HCT116 (cell line): ENCODE results near the gene CARMIL1. TPM values are rescaled to one million over a fixed set of nuclear protein-coding genes. Genes with fewer than 3 reads are reported as not detected.

Experiments used
- ATAC-seq: fragments of 200-7000 bp; cut with Tn5 transposase; 2 replicates; pipeline ENCODE4 v1.9.1; 2020; ENCODE audit warnings: mild to moderate bottlenecking, moderate library complexity
- BruUV-seq: library from RNA; stranded (reverse); fragments of 400-500 nt; replicated peaks from 2 replicates; lab custom pipeline; 2021; lab: Mats Ljungman, UMichigan
- CTCF ChIA-PET: fragments of 300-600 bp; sonication (Branson Sonifier 250); formaldehyde crosslinking; loops from one replicate; lab custom pipeline; 2021; ENCODE audit warnings: antibody characterized with exemption; lab: Charles Lee
- POLR2A ChIA-PET: fragments of 300-600, 350-600 bp; sonication (Branson Sonifier 250); formaldehyde crosslinking; loops from one replicate; lab custom pipeline; 2021; ENCODE audit warnings: antibody characterized with exemption; lab: Charles Lee
- RAD21 ChIA-PET, 2 experiments: fragments of 300-600 bp; sonication (Branson Sonifier 250); formaldehyde crosslinking; loops; one replicate each; lab custom pipeline; 2023; ENCODE audit warnings: low total read pairs in 2 of 2; ENCODE audit not compliant: uncharacterized antibody in 2 of 2, unreplicated experiment in 2 of 2, low non-redundant PET in 1 of 2; lab: Charles Lee
- DNase-seq: peaks from one replicate; pipeline ENCODE4 v3.0.0-alpha.2; 2010; ENCODE audit warnings: low read depth, low spot score
- H2AFZ ChIP-seq: fragments of 200-600 bp; shearing (Covaris generic), sonication (generic); 2 replicates; pipeline ENCODE4 v1.6.1; 2017; ENCODE audit warnings: low read depth, mixed run types, mixed read lengths, antibody characterized with exemption, low read length; ENCODE audit not compliant: poor library complexity, severe bottlenecking
- H3K27ac ChIP-seq: 2 replicates; pipeline ENCODE4 v1.5.1; 2012; ENCODE audit warnings: low read depth, low read length
- H3K27me3 ChIP-seq: fragments of 200-600 bp; sonication (generic); 2 replicates; pipeline ENCODE4 v1.6.1; 2016; ENCODE audit warnings: mixed run types, low read length, mixed read lengths; ENCODE audit not compliant: insufficient read depth
- H3K36me3 ChIP-seq, 2 experiments: fragments of 200-500 bp in 1 of 2; fragments of 200-600 bp in 1 of 2; sonication (Bioruptor generic) in 1 of 2; sonication (generic) in 1 of 2; 2 replicates each; pipeline versions ENCODE4 v1.5.1 to v1.6.1; 2014 to 2016; ENCODE audit warnings: low read length in 2 of 2, inconsistent platforms in 1 of 2, mixed read lengths in 1 of 2, mixed run types in 1 of 2; ENCODE audit not compliant: insufficient read depth in 2 of 2, control insufficient read depth in 1 of 2
- H3K4me1 ChIP-seq, 2 experiments: fragments of 200-600 bp in 1 of 2; sonication (generic) in 1 of 2; 2 replicates each; pipeline versions ENCODE4 v1.5.1 to v1.6.1; 2012 to 2017; ENCODE audit warnings: low read length in 2 of 2, inconsistent platforms in 1 of 2, mild to moderate bottlenecking in 1 of 2, mixed read lengths in 1 of 2, mixed run types in 1 of 2, moderate library complexity in 1 of 2; ENCODE audit not compliant: insufficient read depth in 2 of 2, control insufficient read depth in 1 of 2
- H3K4me2 ChIP-seq: fragments of 200-600 bp; sonication (generic); 2 replicates; pipeline ENCODE4 v1.6.1; 2017; ENCODE audit warnings: mixed run types, low read length, mixed read lengths
- H3K4me3 ChIP-seq, 2 experiments: fragments of 200-600 bp in 1 of 2; sonication (generic) in 1 of 2; replicated peaks in 1 of 2; 2 replicates each; pipeline ENCODE4 v1.5.1; 2011 to 2016; ENCODE audit warnings: low read length in 2 of 2, control low read depth in 1 of 2, low read depth in 1 of 2, mild to moderate bottlenecking in 1 of 2, mixed read lengths in 1 of 2, mixed run types in 1 of 2
- H3K79me2 ChIP-seq: fragments of 200-600 bp; sonication (generic); 2 replicates; pipeline ENCODE4 v1.6.1; 2017; ENCODE audit warnings: mild to moderate bottlenecking, mixed run types, low read length, moderate library complexity, mixed read lengths; ENCODE audit not compliant: insufficient read depth
- H3K9ac ChIP-seq: fragments of 200-600 bp; sonication (generic); 2 replicates; pipeline ENCODE4 v1.6.1; 2016; ENCODE audit warnings: low read length, mixed read lengths
- H3K9me2 ChIP-seq: fragments of 200-600 bp; sonication (generic), shearing (Covaris generic); 2 replicates; pipeline ENCODE4 v1.6.1; 2017; ENCODE audit warnings: mixed run types, mild to moderate bottlenecking, moderate library complexity; ENCODE audit not compliant: insufficient read depth
- H3K9me3 ChIP-seq, 2 experiments: fragments of 200-500 bp in 1 of 2; fragments of 200-600 bp in 1 of 2; sonication (Bioruptor generic) in 1 of 2; sonication (generic) in 1 of 2; 2 replicates each; pipeline ENCODE4 v1.6.1; 2014 to 2017; ENCODE audit warnings: low read length in 2 of 2, mixed read lengths in 2 of 2, inconsistent platforms in 1 of 2, low read depth in 1 of 2, mild to moderate bottlenecking in 1 of 2, mixed run types in 1 of 2, moderate library complexity in 1 of 2; ENCODE audit not compliant: control insufficient read depth in 1 of 2, insufficient read depth in 1 of 2
- H4K20me1 ChIP-seq: fragments of 200-600 bp; sonication (generic), shearing (Covaris generic); 2 replicates; pipeline ENCODE4 v1.6.1; 2017; ENCODE audit warnings: mixed run types, mild to moderate bottlenecking, moderate library complexity; ENCODE audit not compliant: insufficient read depth
- CTCF ChIP-seq, 3 experiments: fragments of 200-600 bp in 1 of 3; sonication (generic) in 1 of 3; IDR thresholded peaks in 2 of 3; conservative IDR thresholded peaks in 1 of 3; 2 replicates each; pipeline ENCODE4 v1.5.1; 2012 to 2017; ENCODE audit warnings: low read depth in 2 of 3, low read length in 2 of 3, antibody characterized with exemption in 1 of 3, borderline replicate concordance in 1 of 3, control low read depth in 1 of 3, mild to moderate bottlenecking in 1 of 3, mixed read lengths in 1 of 3, mixed run types in 1 of 3, moderate library complexity in 1 of 3; ENCODE audit not compliant: insufficient read depth in 1 of 3
- EGR1 ChIP-seq: IDR thresholded peaks from 2 replicates; pipeline ENCODE4 v1.6.1; 2012; ENCODE audit warnings: low read depth
- ELF1 ChIP-seq: IDR thresholded peaks from 2 replicates; pipeline ENCODE4 v1.6.1; 2012; ENCODE audit warnings: low read depth, borderline replicate concordance
- EZH2 ChIP-seq: fragments of 200-600 bp; sonication (generic); IDR thresholded peaks from 2 replicates; pipeline ENCODE4 v1.6.1; 2017; ENCODE audit warnings: antibody characterized with exemption, mixed run types
- FOSL1 ChIP-seq: IDR thresholded peaks from 2 replicates; pipeline ENCODE4 v1.6.1; 2012; ENCODE audit warnings: low read depth
- JUND ChIP-seq: IDR thresholded peaks from 2 replicates; pipeline ENCODE4 v1.6.1; 2012
- MAX ChIP-seq: IDR thresholded peaks from 2 replicates; pipeline ENCODE4 v1.6.1; 2012
- POLR2AphosphoS5 ChIP-seq: IDR thresholded peaks from 2 replicates; pipeline ENCODE4 v1.6.1; 2011; ENCODE audit warnings: mild to moderate bottlenecking, low read depth, low read length, moderate library complexity
- RAD21 ChIP-seq: IDR thresholded peaks from 2 replicates; pipeline ENCODE4 v1.6.1; 2012; ENCODE audit warnings: low read depth, mild to moderate bottlenecking
- SIN3A ChIP-seq: IDR thresholded peaks from 2 replicates; pipeline ENCODE4 v1.6.1; 2012; ENCODE audit warnings: low read depth
- SP1 ChIP-seq: IDR thresholded peaks from 2 replicates; pipeline ENCODE4 v1.6.1; 2012; ENCODE audit warnings: low read depth
- SRF ChIP-seq: IDR thresholded peaks from 2 replicates; pipeline ENCODE4 v1.6.1; 2012; ENCODE audit warnings: low read depth
- TCF7L2 ChIP-seq: IDR thresholded peaks from 2 replicates; pipeline ENCODE4 v1.7.0; 2011; ENCODE audit warnings: borderline replicate concordance, inconsistent platforms; ENCODE audit not compliant: insufficient read depth, insufficient read length; ENCODE audit errors: extremely low read depth
- YY1 ChIP-seq: IDR thresholded peaks from 2 replicates; pipeline ENCODE4 v1.6.1; 2011; ENCODE audit warnings: low read length, low read depth, moderate library complexity, mild to moderate bottlenecking; ENCODE audit not compliant: insufficient replicate concordance; ENCODE audit errors: extremely low read depth
- ZFX ChIP-seq: fragments of 450-650 bp; IDR thresholded peaks from 2 replicates; pipeline ENCODE4 v1.6.1; 2017
- ZNF274 ChIP-seq: fragments of 200-500 bp; sonication (Bioruptor generic); IDR thresholded peaks from 2 replicates; pipeline ENCODE4 v1.6.1; 2014; ENCODE audit warnings: mild to moderate bottlenecking, low read depth, low read length, inconsistent platforms
- intact Hi-C: fragments of 100-400 bp; cut with micrococcal nuclease; formaldehyde crosslinking; loops from 2 replicates; pipeline ENCODE4 v1.10.0; 2022
- total RNA-seq: library from RNA; stranded (reverse); gene quantifications from one replicate; pipeline ENCODE4 v1.2.1, GENCODE V29; 2021; ENCODE audit not compliant: unreplicated experiment
- TF ChIP-seq, protein P1 (sequence below): IDR thresholded peaks from 2 replicates; pipeline ENCODE4 v1.6.1; 2011; ENCODE audit warnings: mild to moderate bottlenecking, low read length, moderate library complexity; ENCODE audit not compliant: insufficient replicate concordance; ENCODE audit errors: extremely low read depth
- TF ChIP-seq, protein P2 (sequence below): IDR thresholded peaks from 2 replicates; pipeline ENCODE4 v1.6.1; 2012

CARMIL1 gene
- total RNA-seq, 1 experiment from 2014 or later, result 21.7 TPM

DNA sequence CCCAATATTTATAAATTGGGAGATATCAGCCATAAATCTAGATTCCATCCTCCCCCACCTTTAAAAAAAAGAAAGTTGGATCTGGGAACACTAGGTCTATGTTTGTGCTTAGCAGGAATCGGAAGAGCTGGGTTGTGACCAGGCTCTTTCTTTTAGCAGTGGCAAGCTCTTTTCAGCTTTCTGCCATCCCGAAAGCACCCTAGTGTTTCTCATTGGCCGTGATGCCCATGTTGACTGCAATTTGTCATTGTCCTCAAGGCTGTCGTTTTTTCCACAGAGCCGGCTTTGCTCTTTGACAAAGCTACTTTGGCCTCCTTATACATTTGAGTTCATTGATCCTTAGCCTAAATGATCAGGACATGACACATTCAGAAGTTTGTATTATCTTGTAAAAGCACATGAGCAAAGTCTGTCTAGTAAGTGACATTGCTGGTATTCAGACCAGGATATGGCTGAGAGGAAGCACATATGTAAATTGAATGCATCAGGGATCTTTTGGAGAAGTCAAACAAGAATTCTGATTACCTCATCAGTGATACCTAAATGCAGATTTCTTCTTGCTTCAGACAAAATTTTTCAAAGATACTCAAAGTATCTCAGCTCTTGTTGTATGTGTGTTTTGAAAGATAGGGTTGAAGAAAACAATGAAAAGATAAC is 50.1 kb downstream of the CARMIL1 start:
- Histone ChIP-seq H2AFZ (no peak overlapping the region), H3K79me2 (peaks cover 59% of the 10 kb centered on the region), H3K27ac (no peak overlapping the region), H3K4me3 (no peak overlapping the region), H3K4me2 (no peak overlapping the region), H3K9ac (no peak overlapping the region), H3K9me2 (no peaks in the 10 kb centered on the region), H3K4me1 (peaks cover 0 to 4% of the 10 kb centered on the region in 2 experiments; a peak in 1 of 4 replicates), H4K20me1 (no peaks in the 10 kb centered on the region), H3K36me3 (no peaks in the 10 kb centered on the region), H3K9me3 (no peaks in the 10 kb centered on the region), H3K27me3 (no peaks in the 10 kb centered on the region)
- RAD21 ChIA-PET, result no interaction called here
- no peak for TF ChIP-seq SRF
- no peak for TF ChIP-seq POLR2AphosphoS5
- no peak for TF ChIP-seq SP1
- no peak for TF ChIP-seq JUND
- TF ChIP-seq FOSL1, result no peak
- no peak for TF ChIP-seq TCF7L2
- TF ChIP-seq EZH2, result no peak
- no peak for TF ChIP-seq ZNF274
- no peak for TF ChIP-seq MAX
- TF ChIP-seq YY1, result no peak
- TF ChIP-seq RAD21, result no peak
- no peak for TF ChIP-seq ZFX
- TF ChIP-seq CTCF (IDR thresholded peaks at IDR 0.05 in 2 of 3, conservative IDR thresholded peaks at IDR 0.05 in 1 of 3; ENCODE audit: borderline replicate concordance in 1 of 3, insufficient read depth in 1 of 3, low read depth in 2 of 3, low read length in 2 of 3), result no peak
- no peak for TF ChIP-seq EGR1
- TF ChIP-seq, protein P1, sequence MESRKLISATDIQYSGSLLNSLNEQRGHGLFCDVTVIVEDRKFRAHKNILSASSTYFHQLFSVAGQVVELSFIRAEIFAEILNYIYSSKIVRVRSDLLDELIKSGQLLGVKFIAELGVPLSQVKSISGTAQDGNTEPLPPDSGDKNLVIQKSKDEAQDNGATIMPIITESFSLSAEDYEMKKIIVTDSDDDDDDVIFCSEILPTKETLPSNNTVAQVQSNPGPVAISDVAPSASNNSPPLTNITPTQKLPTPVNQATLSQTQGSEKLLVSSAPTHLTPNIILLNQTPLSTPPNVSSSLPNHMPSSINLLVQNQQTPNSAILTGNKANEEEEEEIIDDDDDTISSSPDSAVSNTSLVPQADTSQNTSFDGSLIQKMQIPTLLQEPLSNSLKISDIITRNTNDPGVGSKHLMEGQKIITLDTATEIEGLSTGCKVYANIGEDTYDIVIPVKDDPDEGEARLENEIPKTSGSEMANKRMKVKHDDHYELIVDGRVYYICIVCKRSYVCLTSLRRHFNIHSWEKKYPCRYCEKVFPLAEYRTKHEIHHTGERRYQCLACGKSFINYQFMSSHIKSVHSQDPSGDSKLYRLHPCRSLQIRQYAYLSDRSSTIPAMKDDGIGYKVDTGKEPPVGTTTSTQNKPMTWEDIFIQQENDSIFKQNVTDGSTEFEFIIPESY, result no peak
- no peak for TF ChIP-seq ELF1
- no peak for TF ChIP-seq SIN3A
- TF ChIP-seq, protein P2, sequence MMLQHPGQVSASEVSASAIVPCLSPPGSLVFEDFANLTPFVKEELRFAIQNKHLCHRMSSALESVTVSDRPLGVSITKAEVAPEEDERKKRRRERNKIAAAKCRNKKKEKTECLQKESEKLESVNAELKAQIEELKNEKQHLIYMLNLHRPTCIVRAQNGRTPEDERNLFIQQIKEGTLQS, result no peak
- DNase-seq (no peak), ATAC-seq (no peak)
- CTCF ChIA-PET, result no interaction called here
- no TSS peak for BruUV-seq
- intact Hi-C loops, result no loop called here
- POLR2A ChIA-PET, result no interaction called here
